Liver (tissue), 9 donors: ENCODE data around the gene FUOM. TPM values are rescaled to one million over a fixed set of nuclear protein-coding genes. Genes with fewer than 3 reads are reported as not detected.

Experiments
- DNase-seq: peaks from one replicate; pipeline ENCODE4 v3.0.0-alpha.2; 2017; ENCODE audit warnings: low spot score
- H3K27ac ChIP-seq, 2 donors: one replicate each; pipeline ENCODE4 v1.7.0; 2013; ENCODE audit warnings: inconsistent platforms in 2 of 2, low read length in 2 of 2, control low read depth in 1 of 2, low read depth in 1 of 2, mild to moderate bottlenecking in 1 of 2
- H3K27me3 ChIP-seq, 4 donors: one replicate each; pipeline versions ENCODE4 v1.6.1 to v1.7.0; 2013; ENCODE audit warnings: low read length in 3 of 4, inconsistent platforms in 1 of 4, mild to moderate bottlenecking in 1 of 4, moderate library complexity in 1 of 4; ENCODE audit not compliant: control insufficient read depth in 4 of 4, insufficient read depth in 4 of 4
- H3K36me3 ChIP-seq, 4 donors: one replicate each; pipeline versions ENCODE4 v1.6.1 to v1.7.0; 2013; ENCODE audit warnings: low read length in 3 of 4, mild to moderate bottlenecking in 3 of 4, low read depth in 1 of 4, moderate library complexity in 1 of 4; ENCODE audit not compliant: control insufficient read depth in 4 of 4, insufficient read depth in 3 of 4
- H3K4me1 ChIP-seq, 4 donors: one replicate each; pipeline versions ENCODE4 v1.6.1 to v1.7.0; 2013; ENCODE audit warnings: low read length in 3 of 4, mild to moderate bottlenecking in 3 of 4, moderate library complexity in 1 of 4; ENCODE audit not compliant: control insufficient read depth in 4 of 4, insufficient read depth in 4 of 4
- H3K4me3 ChIP-seq, 3 donors: one replicate each; pipeline versions ENCODE4 v1.6.1 to v1.7.0; 2013; ENCODE audit warnings: low read length in 3 of 3, control low read depth in 1 of 3, low read depth in 1 of 3, mild to moderate bottlenecking in 1 of 3
- H3K9ac ChIP-seq, 2 donors: one replicate each; pipeline ENCODE4 v1.7.0; 2013; ENCODE audit warnings: low read length in 2 of 2, mild to moderate bottlenecking in 2 of 2, moderate library complexity in 2 of 2, control low read depth in 1 of 2, low read depth in 1 of 2
- H3K9me3 ChIP-seq, 4 donors: one replicate each; pipeline versions ENCODE4 v1.6.1 to v1.7.0; 2013; ENCODE audit warnings: low read length in 3 of 4; ENCODE audit not compliant: control insufficient read depth in 4 of 4
- ATF3 ChIP-seq: IDR thresholded peaks from 2 replicates; pipeline ENCODE4 v1.6.1; 2016; ENCODE audit warnings: antibody characterized with exemption
- CTCF ChIP-seq: fragments of 150-350 bp; IDR thresholded peaks from 2 replicates; pipeline ENCODE4 v1.5.1; 2017; ENCODE audit warnings: improper control_type of control experiment, low read depth, low read length; ENCODE audit not compliant: missing input control
- EGR1 ChIP-seq, 2 donors: IDR thresholded peaks; 2 replicates each; pipeline ENCODE4 v1.6.1; 2016 to 2018; ENCODE audit warnings: antibody characterized with exemption in 2 of 2, low read depth in 2 of 2
- FOXA1 ChIP-seq: IDR thresholded peaks from 2 replicates; pipeline ENCODE4 v1.6.1; 2016; ENCODE audit warnings: antibody characterized with exemption
- FOXA2 ChIP-seq: IDR thresholded peaks from 2 replicates; pipeline ENCODE4 v1.6.1; 2016; ENCODE audit warnings: antibody characterized with exemption
- GABPA ChIP-seq, 2 donors: IDR thresholded peaks in 1 of 2; conservative IDR thresholded peaks in 1 of 2; 2 replicates each; pipeline ENCODE4 v1.6.1; 2016; ENCODE audit warnings: antibody characterized with exemption in 2 of 2, mild to moderate bottlenecking in 1 of 2, moderate library complexity in 1 of 2
- HNF4A ChIP-seq, 2 donors: conservative IDR thresholded peaks; 2 replicates each; pipeline ENCODE4 v1.6.1; 2016; ENCODE audit warnings: antibody characterized with exemption in 2 of 2, mild to moderate bottlenecking in 2 of 2
- HNF4G ChIP-seq: IDR thresholded peaks from 2 replicates; pipeline ENCODE4 v1.6.1; 2016; ENCODE audit warnings: antibody characterized with exemption
- JUND ChIP-seq, 2 donors: IDR thresholded peaks; 2 replicates each; pipeline ENCODE4 v1.6.1; 2016; ENCODE audit warnings: antibody characterized with exemption in 2 of 2
- MAX ChIP-seq: IDR thresholded peaks from 2 replicates; pipeline ENCODE4 v1.6.1; 2016; ENCODE audit warnings: antibody characterized with exemption
- NR2F2 ChIP-seq: IDR thresholded peaks from 2 replicates; pipeline ENCODE4 v1.6.1; 2016; ENCODE audit warnings: antibody characterized with exemption
- RAD21 ChIP-seq, 2 donors: IDR thresholded peaks; 2 replicates each; pipeline ENCODE4 v1.6.1; 2016; ENCODE audit warnings: antibody characterized with exemption in 2 of 2, mild to moderate bottlenecking in 2 of 2
- REST ChIP-seq: IDR thresholded peaks from 2 replicates; pipeline ENCODE4 v1.6.1; 2016; ENCODE audit warnings: antibody characterized with exemption, mild to moderate bottlenecking
- RXRA ChIP-seq, 2 donors: IDR thresholded peaks; 2 replicates each; pipeline ENCODE4 v1.6.1; 2017 to 2018; ENCODE audit warnings: antibody characterized with exemption in 2 of 2, mild to moderate bottlenecking in 1 of 2
- SP1 ChIP-seq: IDR thresholded peaks from 2 replicates; pipeline ENCODE4 v1.6.1; 2018; ENCODE audit warnings: antibody characterized with exemption, mild to moderate bottlenecking
- TAF1 ChIP-seq: conservative IDR thresholded peaks from 2 replicates; pipeline ENCODE4 v1.6.1; 2016; ENCODE audit warnings: antibody characterized with exemption, mild to moderate bottlenecking
- YY1 ChIP-seq: IDR thresholded peaks from 2 replicates; pipeline ENCODE4 v1.6.1; 2016; ENCODE audit warnings: antibody characterized with exemption, mild to moderate bottlenecking
- ZBTB33 ChIP-seq: IDR thresholded peaks from 2 replicates; pipeline ENCODE4 v1.6.1; 2016; ENCODE audit warnings: antibody characterized with exemption
- WGBS: extraction: QIAGEN DNeasy Blood & Tissue Kit; methylation state at CpG from one replicate; pipeline ENCODE4 v1.1.7; 2013; 5-methylcytosine and 5-hydroxymethylcytosine counted together
- polyA plus RNA-seq, 2 donors: library from polyadenylated mRNA; stranded (reverse) in 1 of 2; unstranded in 1 of 2; fragments of 200-250 nt in 1 of 2; fragments of >200 nt in 1 of 2; fragmentation: Nextera tagmentation in 1 of 2; extraction: Ambion mirVana in 1 of 2; gene quantifications; one replicate each; pipeline versions ENCODE4 v1.2.1 to v1.2.3, GENCODE V29; 2013 to 2015
- total RNA-seq, 2 donors: library from RNA; depleted of rRNA; stranded (reverse); fragments of >200 nt; gene quantifications; one replicate each; pipeline ENCODE4 v1.2.3, GENCODE V29; 2014
- donor health status: healthy.
- donor health status: healthy.
- donor health status: healthy.
- donor health status: healthy.
- donor health status: healthy.

The FUOM gene
- total and polyA plus RNA-seq, 4 donors: 24.3 to 194 (median 96.0) TPM

- Histone ChIP-seq H3K9me3 (no peaks in the 10 kb centered on the region), H3K27me3 (peaks cover 0 to 14% (median 9%) of the 10 kb centered on the region in 4 donors), H3K9ac (no peak overlapping the region), H3K4me3 (no peak overlapping the region), H3K4me1 (peaks cover 0 to 22% (median 9%) of the 10 kb centered on the region in 4 donors), H3K36me3 (no peaks in the 10 kb centered on the region), H3K27ac (no peak overlapping the region)
- 82% methylated on average over 30 of the region's 30 CpGs for WGBS
- TF ChIP-seq FOXA1 (no peak), RAD21 (IDR thresholded peaks at IDR 0.05) (no peak), ZBTB33 (no peak), NR2F2 (no peak), HNF4A (conservative IDR thresholded peaks at IDR 0.05) (no peak), SP1 (no peak), ATF3 (no peak), JUND (IDR thresholded peaks at IDR 0.05) (no peak), GABPA (IDR thresholded peaks at IDR 0.05 in 1 of 2, conservative IDR thresholded peaks at IDR 0.05 in 1 of 2) (no peak), REST (no peak), EGR1 (IDR thresholded peaks at IDR 0.05; ENCODE audit: low read depth in 2 of 2) (no peak), MAX (no peak), HNF4G (no peak), RXRA (IDR thresholded peaks at IDR 0.05) (no peak), TAF1 (no peak), CTCF (no peak), FOXA2 (no peak), YY1 (no peak)
- DNase-seq: no peak
These were observed 24.7 kb downstream of the FUOM start for GRCh38 chr10:133332936-133333699.
